NT2/D1 (cell line): ENCODE results near the gene ATP5F1E.

Experiments
- DNase-seq: peaks from one replicate; pipeline ENCODE4 v3.0.0-alpha.2; 2011; ENCODE audit warnings: low read depth, low spot score
- H3K27me3 ChIP-seq: 2 replicates; pipeline ENCODE4 v1.6.0; 2011; ENCODE audit warnings: mild to moderate bottlenecking; ENCODE audit not compliant: insufficient read length, insufficient read depth
- H3K36me3 ChIP-seq: 2 replicates; pipeline ENCODE4 v1.6.1; 2011; ENCODE audit warnings: mild to moderate bottlenecking, low read length, mixed read lengths; ENCODE audit not compliant: insufficient read depth, insufficient read length
- H3K4me1 ChIP-seq: 2 replicates; pipeline ENCODE4 v1.5.1; 2011; ENCODE audit not compliant: insufficient read depth, insufficient read length
- H3K4me3 ChIP-seq: 2 replicates; pipeline ENCODE4 v1.5.1; 2011; ENCODE audit warnings: low read depth; ENCODE audit not compliant: insufficient read length
- H3K9ac ChIP-seq: 2 replicates; pipeline ENCODE4 v1.6.0; 2011; ENCODE audit warnings: low read depth; ENCODE audit not compliant: insufficient read length
- H3K9me3 ChIP-seq: 2 replicates; pipeline ENCODE4 v1.5.1; 2011; ENCODE audit warnings: mild to moderate bottlenecking, low read length; ENCODE audit not compliant: insufficient read depth
- SUZ12 ChIP-seq: IDR thresholded peaks from 2 replicates; pipeline ENCODE4 v1.6.1; 2011; ENCODE audit not compliant: insufficient read length, insufficient read depth; ENCODE audit errors: extremely low read depth
- YY1 ChIP-seq: IDR thresholded peaks from 2 replicates; pipeline ENCODE4 v1.6.1; 2011; ENCODE audit not compliant: insufficient read length, insufficient read depth
- ZNF274 ChIP-seq: IDR thresholded peaks from 2 replicates; pipeline ENCODE4 v1.6.1; 2011; ENCODE audit warnings: mild to moderate bottlenecking, low read depth, low read length

ATP5F1E gene

GRCh38 chr20:59051666-59052185 lies 19.6 kb upstream of the ATP5F1E start:
- Histone ChIP-seq H3K36me3 (no peaks in the 10 kb centered on the region), H3K9ac (no peak overlapping the region), H3K4me3 (no peak overlapping the region), H3K27me3 (peaks cover 9% of the 10 kb centered on the region), H3K4me1 (no peaks in the 10 kb centered on the region), H3K9me3 (peaks cover 3% of the 10 kb centered on the region; the same call in 1 of the 2 replicates)
- no peak for DNase-seq
- no peak for TF ChIP-seq SUZ12
- TF ChIP-seq YY1: no peak

- DNase-seq: no peak
- H3K27me3 ChIP-seq: peaks cover 9% of the 10 kb centered on the region
- H3K36me3 ChIP-seq: no peaks in the 10 kb centered on the region
- H3K4me1 ChIP-seq: no peaks in the 10 kb centered on the region
- no peaks in the 10 kb centered on the region for H3K9me3 ChIP-seq
- TF ChIP-seq ZNF274 (no peak), YY1 (no peak), SUZ12 (no peak)
- no peak overlapping the region for H3K4me3 ChIP-seq
- H3K9ac ChIP-seq: no peak overlapping the region
These were observed 18.3 kb upstream of the ATP5F1E start for GRCh38 chr20:59050437-59050836.

- no peaks in the 10 kb centered on the region for H3K4me1 ChIP-seq
- H3K4me3 ChIP-seq: no peak overlapping the region
- H3K36me3 ChIP-seq: no peaks in the 10 kb centered on the region
- peaks cover 9% of the 10 kb centered on the region for H3K27me3 ChIP-seq
- no peak for TF ChIP-seq SUZ12
- no peak for TF ChIP-seq YY1
- TF ChIP-seq ZNF274: no peak
- no peak overlapping the region for H3K9ac ChIP-seq
- DNase-seq: no peak
- no peaks in the 10 kb centered on the region for H3K9me3 ChIP-seq
These were observed 16.5 kb upstream of the ATP5F1E start for GRCh38 chr20:59048681-59049030.

- no peak for TF ChIP-seq SUZ12
- peaks cover 9% of the 10 kb centered on the region for H3K27me3 ChIP-seq
- H3K36me3 ChIP-seq: no peaks in the 10 kb centered on the region
- DNase-seq: no peak
- peaks cover 4% of the 10 kb centered on the region for H3K4me1 ChIP-seq
- H3K4me3 ChIP-seq: no peak overlapping the region
- H3K9me3 ChIP-seq: no peaks in the 10 kb centered on the region
- no peak overlapping the region for H3K9ac ChIP-seq
These were observed 16.0 kb upstream of the ATP5F1E start for GRCh38 chr20:59047938-59048680.

GRCh38 chr20:59046862-59047261 lies 14.7 kb upstream of the ATP5F1E start:
- no peak overlapping the region for H3K9ac ChIP-seq
- peaks cover 8% of the 10 kb centered on the region for H3K27me3 ChIP-seq
- H3K4me3 ChIP-seq: no peak overlapping the region
- DNase-seq: no peak
- no peaks in the 10 kb centered on the region for H3K9me3 ChIP-seq
- peaks cover 4% of the 10 kb centered on the region for H3K4me1 ChIP-seq
- no peaks in the 10 kb centered on the region for H3K36me3 ChIP-seq
- TF ChIP-seq ZNF274 (no peak), SUZ12 (no peak), YY1 (no peak)

GRCh38 chr20:59044796-59045195 lies 12.7 kb upstream of the ATP5F1E start:
- H3K27me3 ChIP-seq: peaks cover 6% of the 10 kb centered on the region
- no peak overlapping the region for H3K9ac ChIP-seq
- no peak for DNase-seq
- H3K36me3 ChIP-seq: peaks cover 17% of the 10 kb centered on the region
- H3K9me3 ChIP-seq: no peaks in the 10 kb centered on the region
- no peak overlapping the region for H3K4me3 ChIP-seq
- H3K4me1 ChIP-seq: peaks cover 4% of the 10 kb centered on the region
- no peak for TF ChIP-seq ZNF274
- TF ChIP-seq SUZ12: no peak
- no peak for TF ChIP-seq YY1

- H3K9me3 ChIP-seq: no peaks in the 10 kb centered on the region
- peaks cover 19% of the 10 kb centered on the region for H3K36me3 ChIP-seq
- no peak overlapping the region for H3K4me3 ChIP-seq
- peaks cover under 1% of the 10 kb centered on the region for H3K27me3 ChIP-seq
- H3K4me1 ChIP-seq: peaks cover 4% of the 10 kb centered on the region
- TF ChIP-seq SUZ12: no peak
- TF ChIP-seq ZNF274: no peak
- no peak for TF ChIP-seq YY1
- H3K9ac ChIP-seq: no peak overlapping the region
- DNase-seq: no peak
These were observed 12.2 kb upstream of the ATP5F1E start for GRCh38 chr20:59044295-59044694.
